AG04450 (cell line): Measurements from ENCODE around the gene VPS13D. TPM values are rescaled to one million over a fixed set of nuclear protein-coding genes. Genes with fewer than 3 reads are reported as not detected.

Experiments used
- CTCF ChIA-PET: fragments of 300-600, 350-600 bp; formaldehyde crosslinking; extraction: SDS; loops from one replicate; lab custom pipeline; 2022; ENCODE audit warnings: antibody characterized with exemption, inconsistent platforms; lab: Charles Lee
- POLR2A ChIA-PET: fragments of 350-600 bp; formaldehyde crosslinking; extraction: SDS; loops from one replicate; lab custom pipeline; 2021; ENCODE audit warnings: antibody characterized with exemption, inconsistent platforms; lab: Yijun Ruan, JAX
- DNase-seq: peaks from one replicate; pipeline ENCODE4 v3.0.0-alpha.2; 2011; ENCODE audit warnings: low read depth, low spot score
- H3K27ac ChIP-seq: one replicate; pipeline ENCODE4 v1.5.1; 2012; ENCODE audit warnings: low read depth, low read length, control low read depth
- H3K27me3 ChIP-seq: one replicate; pipeline ENCODE4 v1.6.0; 2012; ENCODE audit warnings: low read length; ENCODE audit not compliant: control insufficient read depth, insufficient read depth
- H3K4me3 ChIP-seq: 2 replicates; pipeline ENCODE4 v1.5.1; 2011; ENCODE audit warnings: mild to moderate bottlenecking, low read depth, low read length, control low read depth
- H3K9me3 ChIP-seq: 2 replicates; pipeline ENCODE4 v1.5.1; 2012; ENCODE audit warnings: low read length; ENCODE audit not compliant: control insufficient read depth, insufficient read depth
- polyA plus RNA-seq: library from polyadenylated mRNA; depleted of rRNA; stranded (reverse); fragments of >200 nt; gene quantifications from 2 replicates; pipeline ENCODE4 v1.2.3, GENCODE V29; 2011
- TF ChIP-seq, protein P1 (sequence below): IDR thresholded peaks from 2 replicates; pipeline ENCODE4 v1.5.1; 2011; ENCODE audit warnings: low read depth, low read length, control low read depth, inconsistent platforms

The VPS13D gene
- polyA plus RNA-seq, 1 experiment, result 18.3 TPM

DNA sequence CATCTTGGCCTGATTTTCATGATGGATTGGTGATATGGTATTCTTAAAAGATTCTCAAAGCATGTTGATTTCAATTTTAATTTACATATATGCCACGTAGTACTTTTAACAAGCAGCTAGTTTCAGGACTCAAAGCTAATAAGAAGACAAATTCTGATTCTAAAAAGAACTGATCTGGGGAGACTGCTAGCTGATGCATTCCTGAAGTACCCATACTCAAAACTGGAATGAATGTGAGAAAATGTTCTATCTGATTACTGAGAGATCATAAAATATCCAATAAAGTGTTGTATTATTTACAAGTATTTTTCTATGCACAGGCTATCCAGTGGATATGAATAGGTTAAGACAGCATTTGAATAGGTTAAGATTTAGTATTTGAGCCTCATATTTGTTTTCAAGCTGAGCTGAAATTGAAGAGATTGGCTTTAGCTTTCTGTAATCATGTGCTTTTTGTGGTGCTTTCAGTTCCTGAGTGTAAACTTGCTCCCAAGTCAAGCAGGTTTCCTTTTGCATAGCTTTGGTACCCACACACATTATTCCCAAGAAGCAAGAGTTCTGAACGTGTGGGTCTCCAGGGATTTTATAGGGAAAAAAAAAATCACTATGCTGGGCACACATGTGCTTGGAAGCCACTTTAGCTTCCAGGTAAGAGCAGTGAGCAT, 114.1 kb downstream of the VPS13D start:
- Histone ChIP-seq H3K9me3 (no peaks in the 10 kb centered on the region), H3K27ac (no peak overlapping the region)

DNA sequence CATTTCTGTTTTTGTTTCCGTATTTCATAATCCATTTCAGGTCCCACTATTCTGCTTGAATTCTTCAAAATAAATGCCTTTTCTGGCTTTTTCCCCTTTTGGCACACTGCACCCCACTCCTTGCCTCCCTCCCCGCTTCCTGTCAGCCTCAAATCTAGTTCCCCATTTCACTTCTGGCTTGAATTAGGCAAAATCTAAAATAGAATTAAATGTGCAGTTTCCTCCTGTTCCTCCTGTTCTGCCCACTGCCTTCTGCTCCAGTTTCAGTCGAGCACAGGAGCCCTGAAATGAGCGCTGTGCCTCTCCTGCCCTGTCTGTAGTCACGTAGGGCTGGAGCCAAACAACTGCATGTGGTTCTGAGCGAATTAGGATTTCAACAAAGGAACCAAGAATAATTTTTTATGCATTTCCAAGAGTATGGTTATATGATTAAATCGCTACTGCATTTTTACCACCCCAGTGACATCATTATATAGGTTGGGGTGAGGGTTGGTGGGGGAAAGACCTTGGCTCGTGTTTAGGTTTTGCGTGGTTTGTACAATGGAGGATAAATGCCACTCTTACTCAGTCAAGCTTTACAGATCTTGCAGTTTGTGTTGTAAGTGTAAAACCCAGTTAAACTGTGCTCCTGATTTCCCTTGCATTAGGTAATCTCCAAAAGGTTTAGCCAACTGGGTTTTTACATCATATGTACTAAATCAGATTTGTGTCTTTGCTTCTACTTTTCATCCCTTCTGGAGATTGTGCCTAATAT, 114.9 kb downstream of the VPS13D start:
- H3K27me3 ChIP-seq, result no peaks in the 10 kb centered on the region
- no peak for DNase-seq
- no peak overlapping the region for H3K4me3 ChIP-seq
- TF ChIP-seq, protein P1, sequence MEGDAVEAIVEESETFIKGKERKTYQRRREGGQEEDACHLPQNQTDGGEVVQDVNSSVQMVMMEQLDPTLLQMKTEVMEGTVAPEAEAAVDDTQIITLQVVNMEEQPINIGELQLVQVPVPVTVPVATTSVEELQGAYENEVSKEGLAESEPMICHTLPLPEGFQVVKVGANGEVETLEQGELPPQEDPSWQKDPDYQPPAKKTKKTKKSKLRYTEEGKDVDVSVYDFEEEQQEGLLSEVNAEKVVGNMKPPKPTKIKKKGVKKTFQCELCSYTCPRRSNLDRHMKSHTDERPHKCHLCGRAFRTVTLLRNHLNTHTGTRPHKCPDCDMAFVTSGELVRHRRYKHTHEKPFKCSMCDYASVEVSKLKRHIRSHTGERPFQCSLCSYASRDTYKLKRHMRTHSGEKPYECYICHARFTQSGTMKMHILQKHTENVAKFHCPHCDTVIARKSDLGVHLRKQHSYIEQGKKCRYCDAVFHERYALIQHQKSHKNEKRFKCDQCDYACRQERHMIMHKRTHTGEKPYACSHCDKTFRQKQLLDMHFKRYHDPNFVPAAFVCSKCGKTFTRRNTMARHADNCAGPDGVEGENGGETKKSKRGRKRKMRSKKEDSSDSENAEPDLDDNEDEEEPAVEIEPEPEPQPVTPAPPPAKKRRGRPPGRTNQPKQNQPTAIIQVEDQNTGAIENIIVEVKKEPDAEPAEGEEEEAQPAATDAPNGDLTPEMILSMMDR, result no peak
- CTCF ChIA-PET, result no interaction called here
- H3K27ac ChIP-seq, result no peak overlapping the region
- POLR2A ChIA-PET, result no interaction called here
- no peaks in the 10 kb centered on the region for H3K9me3 ChIP-seq

More for the DNA sequence above, 114.1 kb downstream of the VPS13D start:
- no peak overlapping the region for H3K4me3 ChIP-seq
- no peak for DNase-seq
- ChIA-PET POLR2A (no interaction called here), CTCF (no interaction called here)
- TF ChIP-seq, protein P1, result no peak
- H3K27me3 ChIP-seq, result no peaks in the 10 kb centered on the region

- ChIA-PET POLR2A (no interaction called here), CTCF (no interaction called here)
- DNase-seq, result no peak
- TF ChIP-seq, protein P1, result no peak
- H3K9me3 ChIP-seq, result no peaks in the 10 kb centered on the region
- H3K27ac ChIP-seq, result no peak overlapping the region
- no peak overlapping the region for H3K4me3 ChIP-seq
- no peaks in the 10 kb centered on the region for H3K27me3 ChIP-seq
These were observed 115.8 kb downstream of the VPS13D start for GRCh38 chr1:12345350-12346217.

DNA sequence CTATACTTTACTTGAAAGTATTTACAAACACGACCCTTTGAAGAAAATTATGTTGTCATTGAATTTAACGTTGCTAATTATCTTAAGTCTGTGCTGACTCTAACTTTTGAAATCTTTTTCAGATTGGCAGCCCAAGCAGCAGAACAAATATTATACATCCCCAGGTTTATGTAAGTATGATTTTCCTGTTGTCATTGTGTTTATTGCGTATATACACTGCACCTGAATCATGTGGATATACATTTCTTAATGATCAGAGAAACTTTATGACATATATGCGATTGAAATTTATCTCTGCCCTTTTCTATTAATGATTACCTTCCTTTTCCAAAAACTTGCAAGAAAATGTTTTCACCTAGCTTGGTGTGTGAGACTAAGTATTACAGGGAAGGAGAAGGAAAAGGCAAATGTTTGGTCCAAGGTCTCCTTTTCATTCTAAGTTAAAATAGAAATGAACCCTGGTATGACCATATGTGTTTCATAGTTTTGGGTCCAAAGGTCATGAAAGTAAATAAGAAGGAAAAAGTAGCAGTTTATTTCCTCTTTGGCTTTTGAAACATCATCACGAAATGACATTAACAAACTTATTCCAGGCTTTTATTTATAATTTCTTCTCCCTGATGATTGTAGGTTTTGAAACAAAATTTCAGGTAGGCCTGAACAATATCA, 116.8 kb downstream of the VPS13D start:
- H3K4me3 ChIP-seq, result no peak overlapping the region
- ChIA-PET POLR2A (no interaction called here), CTCF (no interaction called here)
- H3K9me3 ChIP-seq, result no peaks in the 10 kb centered on the region
- TF ChIP-seq, protein P1, result no peak
- no peak overlapping the region for H3K27ac ChIP-seq
- no peaks in the 10 kb centered on the region for H3K27me3 ChIP-seq
- no peak for DNase-seq
